ENCODE results near the gene GLT6D1. TPM values are rescaled to one million over a fixed set of nuclear protein-coding genes. Genes with fewer than 3 reads are reported as not detected.

Gene GLT6D1
- total RNA-seq, 4 donors from 2014 or later = not detected

DNA sequence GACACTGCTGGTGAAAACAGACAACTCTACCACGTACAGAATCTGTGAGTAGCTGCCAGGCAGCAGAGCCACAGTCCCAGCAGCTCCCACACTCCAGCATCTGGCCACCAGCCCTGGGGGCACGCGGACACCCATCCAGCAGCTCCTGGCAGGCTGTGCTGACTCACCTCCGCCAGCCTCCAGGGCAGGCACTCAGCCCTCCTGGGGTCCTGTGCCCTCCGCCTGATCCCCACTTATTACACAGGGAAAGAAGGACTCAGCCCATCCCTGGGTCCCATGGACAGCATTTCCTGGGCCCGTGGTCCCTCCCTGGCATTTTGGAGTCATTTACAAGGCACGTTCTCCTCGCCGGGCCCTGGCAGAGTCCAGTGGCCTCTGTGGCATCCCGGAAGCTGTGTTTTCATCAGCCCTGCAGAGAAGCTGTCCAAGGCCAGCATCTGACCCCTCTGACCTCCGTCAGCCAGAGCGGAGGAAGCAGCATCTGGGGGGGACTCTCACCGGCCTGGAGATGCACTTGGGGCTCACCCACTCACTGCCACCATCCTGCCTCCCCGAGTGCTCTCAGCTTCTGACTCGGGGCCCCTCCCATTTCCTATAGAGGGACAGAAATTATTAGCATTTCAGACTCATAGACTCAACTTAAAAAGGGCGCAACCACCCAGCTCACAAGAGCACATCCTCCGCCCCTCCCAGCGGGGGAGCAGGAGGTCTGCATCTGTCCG, 56.2 kb downstream of the GLT6D1 start:
- Histone ChIP-seq H3K4me1 (no peaks in the 10 kb centered on the region), H3K27me3 (peaks cover 40% of the 10 kb centered on the region), H3K9me3 (no peaks in the 10 kb centered on the region), H3K36me3 (no peaks in the 10 kb centered on the region), H3K27ac (no peak overlapping the region), H3K4me3 (no peak overlapping the region)
- TF ChIP-seq, protein P1, sequence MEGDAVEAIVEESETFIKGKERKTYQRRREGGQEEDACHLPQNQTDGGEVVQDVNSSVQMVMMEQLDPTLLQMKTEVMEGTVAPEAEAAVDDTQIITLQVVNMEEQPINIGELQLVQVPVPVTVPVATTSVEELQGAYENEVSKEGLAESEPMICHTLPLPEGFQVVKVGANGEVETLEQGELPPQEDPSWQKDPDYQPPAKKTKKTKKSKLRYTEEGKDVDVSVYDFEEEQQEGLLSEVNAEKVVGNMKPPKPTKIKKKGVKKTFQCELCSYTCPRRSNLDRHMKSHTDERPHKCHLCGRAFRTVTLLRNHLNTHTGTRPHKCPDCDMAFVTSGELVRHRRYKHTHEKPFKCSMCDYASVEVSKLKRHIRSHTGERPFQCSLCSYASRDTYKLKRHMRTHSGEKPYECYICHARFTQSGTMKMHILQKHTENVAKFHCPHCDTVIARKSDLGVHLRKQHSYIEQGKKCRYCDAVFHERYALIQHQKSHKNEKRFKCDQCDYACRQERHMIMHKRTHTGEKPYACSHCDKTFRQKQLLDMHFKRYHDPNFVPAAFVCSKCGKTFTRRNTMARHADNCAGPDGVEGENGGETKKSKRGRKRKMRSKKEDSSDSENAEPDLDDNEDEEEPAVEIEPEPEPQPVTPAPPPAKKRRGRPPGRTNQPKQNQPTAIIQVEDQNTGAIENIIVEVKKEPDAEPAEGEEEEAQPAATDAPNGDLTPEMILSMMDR (IDR thresholded peaks at IDR 0.05) = no peak
- TF ChIP-seq POLR2A (IDR thresholded peaks at IDR 0.05) (no peak), EP300 (IDR thresholded peaks at IDR 0.05) (no peak), POLR2AphosphoS5 (IDR thresholded peaks at IDR 0.05) (no peak)
- 78% methylated on average over 13 of the region's 19 CpGs for WGBS
- DNase-seq (ENCODE audit: low spot score in 2 of 2) = no peak

DNA sequence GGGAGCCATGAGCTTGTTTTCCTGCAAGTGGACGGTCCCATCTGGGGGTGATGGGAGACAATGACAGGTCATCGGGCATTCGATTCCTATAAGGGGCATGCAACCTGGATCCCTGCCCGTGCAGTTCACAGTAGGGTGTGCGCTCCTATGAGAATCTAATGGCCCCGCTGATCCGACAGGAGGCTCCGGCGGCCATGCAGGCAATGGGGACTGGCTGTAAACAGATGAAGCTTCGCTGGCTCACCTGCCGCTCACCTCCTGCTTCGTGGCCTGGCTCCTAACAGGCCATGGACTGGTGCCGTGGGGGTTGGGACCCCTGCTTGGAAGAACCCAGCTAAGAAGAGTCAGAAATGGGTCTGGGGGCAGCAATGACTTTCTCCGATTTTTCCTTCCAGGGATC, 56.8 kb downstream of the GLT6D1 start:
- H3K27me3 ChIP-seq = peaks cover 40% of the 10 kb centered on the region
- TF ChIP-seq POLR2A (IDR thresholded peaks at IDR 0.05) = no peak
- TF ChIP-seq POLR2AphosphoS5 (IDR thresholded peaks at IDR 0.05) = no peak
- TF ChIP-seq, protein P1 (IDR thresholded peaks at IDR 0.05) = no peak
- no peak for TF ChIP-seq EP300 (IDR thresholded peaks at IDR 0.05)
- WGBS = 94% methylated on average over 13 of the region's 14 CpGs

DNA sequence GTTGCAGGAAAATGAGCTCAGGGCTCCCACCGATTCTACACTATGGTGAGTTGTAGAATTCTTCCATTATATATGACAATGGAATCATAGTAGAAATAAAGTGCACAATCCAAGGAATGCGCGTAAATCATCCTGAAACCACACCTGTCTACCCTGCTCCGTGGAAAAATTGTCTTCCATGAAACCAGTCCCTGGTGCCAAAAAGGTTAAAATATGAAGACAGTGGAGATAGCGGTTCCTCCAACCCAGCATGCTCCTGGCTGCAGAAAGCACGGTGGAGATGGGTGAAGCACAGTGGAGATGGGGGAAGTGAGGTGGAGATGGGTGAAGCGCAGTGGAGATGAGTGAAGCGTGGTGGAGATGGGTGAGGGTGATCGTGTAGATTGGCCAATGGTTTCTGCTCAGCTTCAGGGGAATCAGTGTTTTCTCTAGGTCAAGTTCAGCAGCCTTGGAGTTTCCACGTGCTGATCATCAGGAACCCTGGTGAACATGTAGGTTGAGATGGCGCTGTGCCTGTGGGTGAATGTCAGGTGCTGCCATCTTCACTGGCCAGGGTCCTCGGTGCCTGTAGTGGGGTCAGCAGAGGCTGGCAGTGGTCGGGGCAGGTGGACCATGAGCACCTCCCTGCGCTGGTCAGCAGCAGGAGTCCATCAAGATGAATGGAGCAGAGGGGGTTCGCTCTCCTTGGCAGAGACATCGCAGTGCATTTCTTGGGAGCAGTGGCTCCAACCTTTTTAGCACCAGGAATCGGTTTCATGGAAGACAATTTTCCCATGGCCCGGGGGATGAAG, 57.5 kb downstream of the GLT6D1 start:
- H3K4me1 ChIP-seq = no peaks in the 10 kb centered on the region
- H3K4me3 ChIP-seq = no peak overlapping the region
- no peaks in the 10 kb centered on the region for H3K36me3 ChIP-seq
- DNase-seq (ENCODE audit: low spot score in 2 of 2) = no peak
- no peak overlapping the region for H3K27ac ChIP-seq
- peaks cover 46% of the 10 kb centered on the region for H3K27me3 ChIP-seq
- H3K9me3 ChIP-seq = no peaks in the 10 kb centered on the region
- WGBS = 89% methylated on average over 18 of the region's 18 CpGs
- no peak for TF ChIP-seq EP300 (IDR thresholded peaks at IDR 0.05)

More for the DNA sequence above, 56.8 kb downstream of the GLT6D1 start:
- Histone ChIP-seq H3K36me3 (no peaks in the 10 kb centered on the region), H3K9me3 (no peaks in the 10 kb centered on the region), H3K4me3 (no peak overlapping the region), H3K27ac (no peak overlapping the region), H3K4me1 (no peaks in the 10 kb centered on the region)
- no peak for DNase-seq (ENCODE audit: low spot score in 2 of 2)

DNA sequence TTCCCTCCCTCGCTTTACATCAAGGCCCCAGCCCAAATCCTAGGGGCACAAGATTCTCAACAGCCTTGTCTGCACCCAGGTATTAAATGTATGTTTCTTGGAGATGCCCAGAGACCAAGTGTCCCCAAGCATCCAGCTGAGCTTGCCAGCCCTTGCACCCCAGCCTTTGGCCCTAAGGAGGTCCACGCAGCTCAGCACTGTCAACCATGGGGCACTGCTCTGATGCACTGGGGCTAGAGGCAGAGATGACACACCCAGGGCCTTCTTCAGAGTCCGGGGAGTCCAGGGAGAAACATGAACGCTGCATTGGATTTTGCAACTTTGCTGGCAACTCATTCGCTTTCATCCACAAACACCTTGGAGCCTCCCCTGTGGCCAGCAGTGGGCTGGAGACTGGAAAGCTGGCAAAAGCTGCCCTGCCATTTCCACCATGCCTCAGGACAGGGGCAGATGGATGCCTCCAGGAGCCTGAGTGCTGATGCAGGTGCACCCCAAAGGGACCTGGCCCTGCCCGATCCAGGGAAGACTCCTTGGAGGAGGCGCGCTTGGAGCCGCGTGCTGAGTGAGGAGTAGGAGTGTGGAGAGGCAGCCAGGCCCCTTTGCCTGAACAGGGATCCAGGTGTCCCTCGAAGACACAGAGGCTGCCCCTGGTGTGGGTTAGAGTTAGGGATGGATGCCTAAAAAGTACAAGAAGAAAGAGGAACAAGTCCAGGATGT, 58.5 kb downstream of the GLT6D1 start:
- WGBS = 93% methylated on average over 8 of the region's 11 CpGs
- no peaks in the 10 kb centered on the region for H3K36me3 ChIP-seq
- no peaks in the 10 kb centered on the region for H3K4me1 ChIP-seq
- H3K9me3 ChIP-seq = no peaks in the 10 kb centered on the region
- no peak for DNase-seq (ENCODE audit: low spot score in 2 of 2)
- no peak overlapping the region for H3K4me3 ChIP-seq
- H3K27me3 ChIP-seq = peaks cover 49% of the 10 kb centered on the region
- no peak overlapping the region for H3K27ac ChIP-seq
- TF ChIP-seq POLR2A (IDR thresholded peaks at IDR 0.05) (no peak), POLR2AphosphoS5 (IDR thresholded peaks at IDR 0.05) (no peak), EP300 (IDR thresholded peaks at IDR 0.05) (no peak)
- TF ChIP-seq, protein P1 (IDR thresholded peaks at IDR 0.05) = no peak

DNA sequence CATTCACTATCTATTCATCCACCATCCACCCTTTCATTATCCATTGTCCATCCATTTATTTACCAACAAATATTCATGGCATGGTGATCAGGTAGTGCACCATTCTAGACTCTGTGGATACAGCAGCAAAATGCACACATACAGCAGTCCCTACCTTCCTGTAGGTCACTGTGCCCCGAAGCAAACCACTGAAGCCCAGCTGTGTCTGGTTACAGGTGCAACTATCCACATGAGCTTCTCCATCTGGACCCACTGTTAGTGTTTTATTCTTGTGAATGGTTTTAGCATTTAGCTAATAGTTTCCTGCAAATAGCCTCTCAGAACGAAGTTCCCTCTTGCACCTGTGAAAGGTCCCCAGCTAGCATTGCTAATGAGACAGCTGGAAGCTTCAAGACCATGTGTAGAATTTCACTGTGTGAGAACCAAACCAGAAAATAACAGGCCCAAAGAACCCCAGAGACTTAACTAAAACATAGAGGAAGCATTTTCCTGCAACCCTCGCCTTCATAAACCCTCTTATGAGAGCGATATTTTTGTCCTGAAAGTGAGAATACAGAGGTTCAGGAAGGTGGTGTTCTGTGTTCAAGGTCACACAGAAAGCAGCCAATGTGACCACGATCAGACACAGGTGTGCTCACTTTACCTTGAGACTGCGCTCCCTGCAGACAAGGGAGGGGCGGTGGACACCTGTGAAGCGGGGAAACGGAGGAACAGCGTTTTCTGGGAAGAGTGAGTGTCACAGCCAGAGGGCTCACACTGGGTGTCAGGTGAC, 59.3 kb downstream of the GLT6D1 start:
- Histone ChIP-seq H3K36me3 (no peaks in the 10 kb centered on the region), H3K27me3 (peaks cover 52% of the 10 kb centered on the region), H3K27ac (no peak overlapping the region), H3K9me3 (no peaks in the 10 kb centered on the region), H3K4me1 (no peaks in the 10 kb centered on the region), H3K4me3 (no peak overlapping the region)
- DNase-seq (ENCODE audit: low spot score in 2 of 2) = no peak
- TF ChIP-seq, protein P1 (IDR thresholded peaks at IDR 0.05) = no peak
- TF ChIP-seq POLR2AphosphoS5 (IDR thresholded peaks at IDR 0.05) (no peak), EP300 (IDR thresholded peaks at IDR 0.05) (no peak), POLR2A (IDR thresholded peaks at IDR 0.05) (no peak)
- 65% methylated on average over 10 of the region's 10 CpGs for WGBS

Measured in suprapubic skin (tissue), 4 donors.